ENCODE data around the gene TCL1B.

GRCh38 chr14:95663226-95663797 is 22.9 kb upstream of the TCL1B start:
- TF ChIP-seq CTCF (IDR thresholded peaks at IDR 0.05 in 4 of 5, conservative IDR thresholded peaks at IDR 0.05 in 1 of 5), result no peak
- TF ChIP-seq POLR2A (IDR thresholded peaks at IDR 0.05), result no peak
